ENCODE data around the gene DOLPP1.

The DOLPP1 gene

DNA sequence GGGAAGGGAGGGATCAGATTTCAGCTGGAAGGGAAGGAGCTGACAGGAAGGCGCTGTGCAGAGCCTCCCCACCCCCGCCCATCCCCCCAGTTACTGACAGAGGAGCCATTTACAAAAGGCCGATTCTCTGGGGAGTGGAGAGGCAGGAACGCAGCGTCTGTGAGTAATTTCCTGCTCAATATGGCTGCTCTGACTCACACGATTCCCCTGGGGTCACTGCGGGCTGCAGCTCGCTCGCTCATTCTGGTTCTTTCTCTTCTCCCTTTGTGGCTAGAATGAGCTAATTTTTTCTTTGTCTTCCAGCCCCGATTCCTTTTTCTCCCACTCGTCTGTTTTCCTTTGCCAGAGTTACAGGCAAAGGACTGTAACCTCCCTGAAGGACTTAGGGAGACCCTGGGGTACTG is 59.1 kb downstream of the DOLPP1 start (continued):
- TF ChIP-seq, protein P1, sequence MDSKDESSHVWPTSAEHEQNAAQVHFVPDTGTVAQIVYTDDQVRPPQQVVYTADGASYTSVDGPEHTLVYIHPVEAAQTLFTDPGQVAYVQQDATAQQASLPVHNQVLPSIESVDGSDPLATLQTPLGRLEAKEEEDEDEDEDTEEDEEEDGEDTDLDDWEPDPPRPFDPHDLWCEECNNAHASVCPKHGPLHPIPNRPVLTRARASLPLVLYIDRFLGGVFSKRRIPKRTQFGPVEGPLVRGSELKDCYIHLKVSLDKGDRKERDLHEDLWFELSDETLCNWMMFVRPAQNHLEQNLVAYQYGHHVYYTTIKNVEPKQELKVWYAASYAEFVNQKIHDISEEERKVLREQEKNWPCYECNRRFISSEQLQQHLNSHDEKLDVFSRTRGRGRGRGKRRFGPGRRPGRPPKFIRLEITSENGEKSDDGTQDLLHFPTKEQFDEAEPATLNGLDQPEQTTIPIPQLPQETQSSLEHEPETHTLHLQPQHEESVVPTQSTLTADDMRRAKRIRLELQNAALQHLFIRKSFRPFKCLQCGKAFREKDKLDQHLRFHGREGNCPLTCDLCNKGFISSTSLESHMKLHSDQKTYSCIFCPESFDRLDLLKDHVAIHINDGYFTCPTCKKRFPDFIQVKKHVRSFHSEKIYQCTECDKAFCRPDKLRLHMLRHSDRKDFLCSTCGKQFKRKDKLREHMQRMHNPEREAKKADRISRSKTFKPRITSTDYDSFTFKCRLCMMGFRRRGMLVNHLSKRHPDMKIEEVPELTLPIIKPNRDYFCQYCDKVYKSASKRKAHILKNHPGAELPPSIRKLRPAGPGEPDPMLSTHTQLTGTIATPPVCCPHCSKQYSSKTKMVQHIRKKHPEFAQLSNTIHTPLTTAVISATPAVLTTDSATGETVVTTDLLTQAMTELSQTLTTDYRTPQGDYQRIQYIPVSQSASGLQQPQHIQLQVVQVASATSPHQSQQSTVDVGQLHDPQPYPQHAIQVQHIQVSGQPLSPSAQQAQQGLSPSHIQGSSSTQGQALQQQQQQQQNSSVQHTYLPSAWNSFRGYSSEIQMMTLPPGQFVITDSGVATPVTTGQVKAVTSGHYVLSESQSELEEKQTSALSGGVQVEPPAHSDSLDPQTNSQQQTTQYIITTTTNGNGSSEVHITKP (tag by site-specific recombination; IDR thresholded peaks at IDR 0.05) = peak; percentile 39
- TF ChIP-seq ZNF624 (tag by site-specific recombination; IDR thresholded peaks at IDR 0.05) = no peak
- no peak for TF ChIP-seq ZNF701 (tag by site-specific recombination; IDR thresholded peaks at IDR 0.05)
- TF ChIP-seq SCRT1 (tag by site-specific recombination; IDR thresholded peaks at IDR 0.05; ENCODE audit: borderline replicate concordance) = no peak
- TF ChIP-seq, protein P2, sequence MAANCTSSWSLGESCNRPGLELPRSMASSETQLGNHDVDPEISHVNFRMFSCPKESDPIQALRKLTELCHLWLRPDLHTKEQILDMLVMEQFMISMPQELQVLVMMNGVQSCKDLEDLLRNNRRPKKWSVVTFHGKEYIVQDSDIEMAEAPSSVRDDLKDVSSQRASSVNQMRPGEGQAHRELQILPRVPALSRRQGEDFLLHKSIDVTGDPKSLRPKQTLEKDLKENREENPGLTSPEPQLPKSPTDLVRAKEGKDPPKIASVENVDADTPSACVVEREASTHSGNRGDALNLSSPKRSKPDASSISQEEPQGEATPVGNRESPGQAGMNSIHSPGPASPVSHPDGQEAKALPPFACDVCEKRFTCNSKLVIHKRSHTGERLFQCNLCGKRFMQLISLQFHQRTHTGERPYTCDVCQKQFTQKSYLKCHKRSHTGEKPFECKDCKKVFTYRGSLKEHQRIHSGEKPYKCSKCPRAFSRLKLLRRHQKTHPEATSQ (tag by site-specific recombination; IDR thresholded peaks at IDR 0.05) = no peak; the same call in 1 of the 2 replicates
- TF ChIP-seq, protein P3, sequence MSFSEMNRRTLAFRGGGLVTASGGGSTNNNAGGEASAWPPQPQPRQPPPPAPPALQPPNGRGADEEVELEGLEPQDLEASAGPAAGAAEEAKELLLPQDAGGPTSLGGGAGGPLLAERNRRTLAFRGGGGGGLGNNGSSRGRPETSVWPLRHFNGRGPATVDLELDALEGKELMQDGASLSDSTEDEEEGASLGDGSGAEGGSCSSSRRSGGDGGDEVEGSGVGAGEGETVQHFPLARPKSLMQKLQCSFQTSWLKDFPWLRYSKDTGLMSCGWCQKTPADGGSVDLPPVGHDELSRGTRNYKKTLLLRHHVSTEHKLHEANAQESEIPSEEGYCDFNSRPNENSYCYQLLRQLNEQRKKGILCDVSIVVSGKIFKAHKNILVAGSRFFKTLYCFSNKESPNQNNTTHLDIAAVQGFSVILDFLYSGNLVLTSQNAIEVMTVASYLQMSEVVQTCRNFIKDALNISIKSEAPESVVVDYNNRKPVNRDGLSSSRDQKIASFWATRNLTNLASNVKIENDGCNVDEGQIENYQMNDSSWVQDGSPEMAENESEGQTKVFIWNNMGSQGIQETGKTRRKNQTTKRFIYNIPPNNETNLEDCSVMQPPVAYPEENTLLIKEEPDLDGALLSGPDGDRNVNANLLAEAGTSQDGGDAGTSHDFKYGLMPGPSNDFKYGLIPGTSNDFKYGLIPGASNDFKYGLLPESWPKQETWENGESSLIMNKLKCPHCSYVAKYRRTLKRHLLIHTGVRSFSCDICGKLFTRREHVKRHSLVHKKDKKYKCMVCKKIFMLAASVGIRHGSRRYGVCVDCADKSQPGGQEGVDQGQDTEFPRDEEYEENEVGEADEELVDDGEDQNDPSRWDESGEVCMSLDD (tag by site-specific recombination; IDR thresholded peaks at IDR 0.05) = peak; percentile 78; the same call in 1 of the 2 replicates
- TF ChIP-seq ZBTB8A (tag by site-specific recombination; IDR thresholded peaks at IDR 0.05) = peak; percentile 47
- peak; percentile 59; the same call in 1 of the 2 replicates for TF ChIP-seq ZBTB1 (tag by site-specific recombination; IDR thresholded peaks at IDR 0.05)
- TF ChIP-seq IKZF3 (tag by site-specific recombination; IDR thresholded peaks at IDR 0.05) = peak; percentile 95
- TF ChIP-seq TRIM28 (IDR thresholded peaks at IDR 0.05; ENCODE audit: borderline replicate concordance, low read length) = peak; percentile 92
- no peak for TF ChIP-seq ZNF292 (tag by site-specific recombination; IDR thresholded peaks at IDR 0.05; ENCODE audit: borderline replicate concordance, low read depth)
- TF ChIP-seq ZNF623 (tag by site-specific recombination; IDR thresholded peaks at IDR 0.05) = 0 out of 2 replicates have a peak, but pooled peaks have one; percentile 19
- TF ChIP-seq, protein P4, sequence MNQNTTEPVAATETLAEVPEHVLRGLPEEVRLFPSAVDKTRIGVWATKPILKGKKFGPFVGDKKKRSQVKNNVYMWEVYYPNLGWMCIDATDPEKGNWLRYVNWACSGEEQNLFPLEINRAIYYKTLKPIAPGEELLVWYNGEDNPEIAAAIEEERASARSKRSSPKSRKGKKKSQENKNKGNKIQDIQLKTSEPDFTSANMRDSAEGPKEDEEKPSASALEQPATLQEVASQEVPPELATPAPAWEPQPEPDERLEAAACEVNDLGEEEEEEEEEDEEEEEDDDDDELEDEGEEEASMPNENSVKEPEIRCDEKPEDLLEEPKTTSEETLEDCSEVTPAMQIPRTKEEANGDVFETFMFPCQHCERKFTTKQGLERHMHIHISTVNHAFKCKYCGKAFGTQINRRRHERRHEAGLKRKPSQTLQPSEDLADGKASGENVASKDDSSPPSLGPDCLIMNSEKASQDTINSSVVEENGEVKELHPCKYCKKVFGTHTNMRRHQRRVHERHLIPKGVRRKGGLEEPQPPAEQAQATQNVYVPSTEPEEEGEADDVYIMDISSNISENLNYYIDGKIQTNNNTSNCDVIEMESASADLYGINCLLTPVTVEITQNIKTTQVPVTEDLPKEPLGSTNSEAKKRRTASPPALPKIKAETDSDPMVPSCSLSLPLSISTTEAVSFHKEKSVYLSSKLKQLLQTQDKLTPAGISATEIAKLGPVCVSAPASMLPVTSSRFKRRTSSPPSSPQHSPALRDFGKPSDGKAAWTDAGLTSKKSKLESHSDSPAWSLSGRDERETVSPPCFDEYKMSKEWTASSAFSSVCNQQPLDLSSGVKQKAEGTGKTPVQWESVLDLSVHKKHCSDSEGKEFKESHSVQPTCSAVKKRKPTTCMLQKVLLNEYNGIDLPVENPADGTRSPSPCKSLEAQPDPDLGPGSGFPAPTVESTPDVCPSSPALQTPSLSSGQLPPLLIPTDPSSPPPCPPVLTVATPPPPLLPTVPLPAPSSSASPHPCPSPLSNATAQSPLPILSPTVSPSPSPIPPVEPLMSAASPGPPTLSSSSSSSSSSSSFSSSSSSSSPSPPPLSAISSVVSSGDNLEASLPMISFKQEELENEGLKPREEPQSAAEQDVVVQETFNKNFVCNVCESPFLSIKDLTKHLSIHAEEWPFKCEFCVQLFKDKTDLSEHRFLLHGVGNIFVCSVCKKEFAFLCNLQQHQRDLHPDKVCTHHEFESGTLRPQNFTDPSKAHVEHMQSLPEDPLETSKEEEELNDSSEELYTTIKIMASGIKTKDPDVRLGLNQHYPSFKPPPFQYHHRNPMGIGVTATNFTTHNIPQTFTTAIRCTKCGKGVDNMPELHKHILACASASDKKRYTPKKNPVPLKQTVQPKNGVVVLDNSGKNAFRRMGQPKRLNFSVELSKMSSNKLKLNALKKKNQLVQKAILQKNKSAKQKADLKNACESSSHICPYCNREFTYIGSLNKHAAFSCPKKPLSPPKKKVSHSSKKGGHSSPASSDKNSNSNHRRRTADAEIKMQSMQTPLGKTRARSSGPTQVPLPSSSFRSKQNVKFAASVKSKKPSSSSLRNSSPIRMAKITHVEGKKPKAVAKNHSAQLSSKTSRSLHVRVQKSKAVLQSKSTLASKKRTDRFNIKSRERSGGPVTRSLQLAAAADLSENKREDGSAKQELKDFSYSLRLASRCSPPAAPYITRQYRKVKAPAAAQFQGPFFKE (tag by site-specific recombination; IDR thresholded peaks at IDR 0.05; ENCODE audit: borderline replicate concordance) = no peak
- no peak for TF ChIP-seq ZNF521 (tag by site-specific recombination; IDR thresholded peaks at IDR 0.05)
- peak; percentile 96 for TF ChIP-seq ZNF423 (tag by site-specific recombination; IDR thresholded peaks at IDR 0.05)
- TF ChIP-seq ZNF221 (tag by site-specific recombination; IDR thresholded peaks at IDR 0.05; ENCODE audit: borderline replicate concordance) = no peak
- TF ChIP-seq ZNF341 (tag by site-specific recombination; IDR thresholded peaks at IDR 0.05; ENCODE audit: low read depth) = peak; percentile 22
- TF ChIP-seq ZNF23 (tag by site-specific recombination; IDR thresholded peaks at IDR 0.05; ENCODE audit: borderline replicate concordance) = no peak
- TF ChIP-seq ZNF510 (tag by site-specific recombination; IDR thresholded peaks at IDR 0.05; ENCODE audit: insufficient replicate concordance) = no peak
- TF ChIP-seq ZNF558 (tag by site-specific recombination; IDR thresholded peaks at IDR 0.05) = no peak
- peak; percentile 53 for TF ChIP-seq ZNF335 (tag by site-specific recombination; conservative IDR thresholded peaks at IDR 0.05)
- no peak for TF ChIP-seq ZNF239 (tag by site-specific recombination; IDR thresholded peaks at IDR 0.05)
- TF ChIP-seq, protein P5, sequence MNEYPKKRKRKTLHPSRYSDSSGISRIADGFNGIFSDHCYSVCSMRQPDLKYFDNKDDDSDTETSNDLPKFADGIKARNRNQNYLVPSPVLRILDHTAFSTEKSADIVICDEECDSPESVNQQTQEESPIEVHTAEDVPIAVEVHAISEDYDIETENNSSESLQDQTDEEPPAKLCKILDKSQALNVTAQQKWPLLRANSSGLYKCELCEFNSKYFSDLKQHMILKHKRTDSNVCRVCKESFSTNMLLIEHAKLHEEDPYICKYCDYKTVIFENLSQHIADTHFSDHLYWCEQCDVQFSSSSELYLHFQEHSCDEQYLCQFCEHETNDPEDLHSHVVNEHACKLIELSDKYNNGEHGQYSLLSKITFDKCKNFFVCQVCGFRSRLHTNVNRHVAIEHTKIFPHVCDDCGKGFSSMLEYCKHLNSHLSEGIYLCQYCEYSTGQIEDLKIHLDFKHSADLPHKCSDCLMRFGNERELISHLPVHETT (tag by site-specific recombination; IDR thresholded peaks at IDR 0.05) = peak; percentile 90
- peak; percentile 90 for TF ChIP-seq SP7 (tag by site-specific recombination; IDR thresholded peaks at IDR 0.05)
- TF ChIP-seq ZNF670 (tag by site-specific recombination; IDR thresholded peaks at IDR 0.05; ENCODE audit: low read depth) = no peak
- no peak; the same call in 1 of the 2 replicates for TF ChIP-seq ZBTB48 (tag by site-specific recombination; IDR thresholded peaks at IDR 0.05)

Measured in HEK293 (cell line).